Body of pancreas (tissue), 4 donors: ENCODE measurements around the gene ATP6V1B1. TPM values are rescaled to one million over a fixed set of nuclear protein-coding genes. Genes with fewer than 3 reads are reported as not detected.
A peak's percentile ranks its signal among the peaks of the same experiment; 100 is the strongest.

Experiments
- ATAC-seq: fragments of 150-250 bp; one replicate; pipeline ENCODE4 v1.9.1; 2016
- DNase-seq, 4 donors: peaks; one replicate each; pipeline ENCODE4 v3.0.0-alpha.2; 2019
- H3K27ac ChIP-seq, 4 donors: fragments of 200-600 bp; sonication (generic); 1 replicate in 3 of 4; 2 replicates in 1 of 4; pipeline versions ENCODE4 v1.5.1 to v1.6.1; 2016 to 2019; ENCODE audit warnings: mild to moderate bottlenecking in 1 of 4, mixed read lengths in 1 of 4, moderate library complexity in 1 of 4
- H3K27me3 ChIP-seq, 2 donors: fragments of 200-600 bp; sonication (generic); one replicate each; pipeline ENCODE4 v1.6.0; 2016; ENCODE audit warnings: mild to moderate bottlenecking in 1 of 2
- H3K36me3 ChIP-seq, 2 donors: fragments of 200-600 bp; sonication (generic); replicated peaks in 1 of 2; 2 replicates each; pipeline ENCODE4 v1.5.1; 2016; ENCODE audit warnings: low read depth in 2 of 2; ENCODE audit not compliant: insufficient read depth in 1 of 2
- H3K4me1 ChIP-seq: fragments of 200-600 bp; sonication (generic); one replicate; pipeline ENCODE4 v1.6.0; 2016
- H3K4me3 ChIP-seq, 2 donors: fragments of 200-600 bp; sonication (generic); 1 replicate in 1 of 2; 2 replicates in 1 of 2; pipeline ENCODE4 v1.5.1; 2016 to 2019
- H3K9me3 ChIP-seq, 3 donors: fragments of 200-600 bp; sonication (generic); 1 replicate in 2 of 3; 2 replicates in 1 of 3; pipeline ENCODE4 v1.5.1; 2016
- CTCF ChIP-seq, 7 experiments: fragments of 450-650 bp in 4 of 7; fragments of 200-600 bp in 3 of 7; sonication (generic) in 3 of 7; IDR thresholded peaks; one replicate each; pipeline ENCODE4 v1.5.1; 2016 to 2019; ENCODE audit warnings: antibody characterized with exemption in 7 of 7
- POLR2A ChIP-seq, 3 donors: fragments of 450-650 bp; IDR thresholded peaks; one replicate each; pipeline ENCODE4 v1.6.1; 2016; ENCODE audit warnings: antibody characterized with exemption in 3 of 3, mild to moderate bottlenecking in 2 of 3
- WGBS, 2 donors: methylation state at CpG; one replicate each; pipeline ENCODE4 v1.1.5; 2017; 5-methylcytosine and 5-hydroxymethylcytosine counted together
- intact Hi-C: fragments of 100-400 bp; cut with DNase I; formaldehyde crosslinking; loops from one replicate; pipeline ENCODE4 v1.15.1; 2023
- total RNA-seq, 2 donors: library from RNA; depleted of rRNA; stranded (reverse); fragments of >200 nt; gene quantifications; one replicate each; pipeline ENCODE4 v1.1.0, GENCODE V29; 2016

Gene ATP6V1B1
- total RNA-seq = 10 to 100 TPM in 1 of 2 donors, 1 to 10 TPM in 1; 9.9 to 17.9 TPM

- Histone ChIP-seq H3K27me3 (no peaks in the 10 kb centered on the region), H3K4me3 (no peak within 1 kb of the TSS), H3K36me3 (no peaks in the 10 kb centered on the region), H3K27ac (no peak within 1 kb of the TSS), H3K9me3 (no peaks in the 10 kb centered on the region), H3K4me1 (no peaks in the 10 kb centered on the region)
- peak in 3 of 4 donors; percentile 8 to 44 (median 28) for DNase-seq
- intact Hi-C loops = no loop called here
- no peak for ATAC-seq
- WGBS, 2 donors = 56 to 62% methylated on average over 7 to 14 of the region's 14 CpGs
- TF ChIP-seq POLR2A (IDR thresholded peaks at IDR 0.05) (no peak), CTCF (IDR thresholded peaks at IDR 0.05) (no peak)
These were observed at the start of gene ATP6V1B1 for GRCh38 chr2:70935468-70936164. Gene ATP6V1B1 (plus strand): TSS chr2:70935900. CDS start chr2:70935955, 55 bp downstream.

- intact Hi-C loops = no loop called here
- DNase-seq = no peak
These were observed 49.1 kb upstream of the ATP6V1B1 start for GRCh38 chr2:70886541-70886987.

GRCh38 chr2:70887208-70887549, 48.5 kb upstream of the ATP6V1B1 start:
- no peaks in the 10 kb centered on the region for H3K9me3 ChIP-seq
- TF ChIP-seq CTCF (IDR thresholded peaks at IDR 0.05) (no peak), POLR2A (IDR thresholded peaks at IDR 0.05) (no peak)
- DNase-seq = no peak
- 20% methylated on average over 8 of the region's 8 CpGs for WGBS, 2 donors
- peak overlapping the region; percentile 5 to 77 (median 54) for H3K27ac ChIP-seq
- H3K27me3 ChIP-seq = peaks cover 0 to 20% of the 10 kb centered on the region in 2 donors
- no peaks in the 10 kb centered on the region for H3K36me3 ChIP-seq
- intact Hi-C loops = no loop called here
- peaks cover 28% of the 10 kb centered on the region for H3K4me1 ChIP-seq
- peak overlapping the region; percentile 34 to 74 for H3K4me3 ChIP-seq
- no peak for ATAC-seq

More at GRCh38 chr2:70886541-70886987, 49.1 kb upstream of the ATP6V1B1 start:
- Histone ChIP-seq H3K4me1 (peaks cover 28% of the 10 kb centered on the region), H3K27ac (no peak overlapping the region), H3K27me3 (peaks cover 0 to 20% of the 10 kb centered on the region in 2 donors), H3K9me3 (no peaks in the 10 kb centered on the region), H3K36me3 (no peaks in the 10 kb centered on the region), H3K4me3 (no peak overlapping the region)
- ATAC-seq = no peak
- WGBS, 2 donors = 28 to 36% methylated on average over 10 of the region's 10 CpGs
- TF ChIP-seq POLR2A (IDR thresholded peaks at IDR 0.05) = no peak
- no peak for TF ChIP-seq CTCF (IDR thresholded peaks at IDR 0.05)

GRCh38 chr2:70887550-70888246, 48.0 kb upstream of the ATP6V1B1 start:
- DNase-seq (peak; percentile 70 to 87 (median 82)), ATAC-seq (peak; percentile 92)
- TF ChIP-seq POLR2A (IDR thresholded peaks at IDR 0.05) (peak; percentile 24 to 74 (median 46)), CTCF (IDR thresholded peaks at IDR 0.05) (no peak)
- intact Hi-C loops = no loop called here
- peaks cover 28% of the 10 kb centered on the region for H3K4me1 ChIP-seq
- H3K36me3 ChIP-seq = no peaks in the 10 kb centered on the region
- H3K27ac ChIP-seq = peak overlapping the region; percentile 5 to 77 (median 54)
- H3K27me3 ChIP-seq = peaks cover 0 to 20% of the 10 kb centered on the region in 2 donors
- H3K9me3 ChIP-seq = no peaks in the 10 kb centered on the region
- peak overlapping the region; percentile 34 to 74 for H3K4me3 ChIP-seq
- WGBS, 2 donors = 2 to 3% methylated on average over 43 to 57 of the region's 58 CpGs
